Measurements from ENCODE around the gene AGBL4. TPM values are rescaled to one million over a fixed set of nuclear protein-coding genes. Genes with fewer than 3 reads are reported as not detected.

AGBL4 gene
- total and polyA plus RNA-seq, 9 of the 15 experiments (the other 6 are each of a cell fraction or from before 2014, with no cell fraction given) = 0.11 TPM; not detected in 7

- TF ChIP-seq ZNF609 (CRISPR knock-in tag; IDR thresholded peaks at IDR 0.05; ENCODE audit: borderline replicate concordance) = no peak
- TF ChIP-seq NFRKB (IDR thresholded peaks at IDR 0.05; ENCODE audit: low read depth) = no peak
- no peak for TF ChIP-seq TCFL5 (CRISPR knock-in tag; conservative IDR thresholded peaks at IDR 0.05)
- no peak for TF ChIP-seq ZNF668 (CRISPR knock-in tag; IDR thresholded peaks at IDR 0.05)
Measured at GRCh38 chr1:48864913-48865312, 1158.8 kb downstream of the AGBL4 start (continued).

- H3K36me3 ChIP-seq (ENCODE audit: control insufficient read depth, insufficient read depth, low read length) = no peaks in the 10 kb centered on the region
- WGBS (ENCODE audit: insufficient coverage, low coverage, missing lambda C conversion rate) = 0% methylated on average over 2 of the region's 2 CpGs
- no peaks in the 10 kb centered on the region for H3K4me1 ChIP-seq (replicated peaks in 1 of 2; ENCODE audit: control insufficient read depth in 2 of 2, insufficient read depth in 2 of 2, low read length in 2 of 2)
- in situ Hi-C loops (cut with MboI) = no loop called here
- POLR2A ChIA-PET = no interaction called here
- H3K4me3 ChIP-seq = no peak overlapping the region
- no TSS peak for BruUV-seq (replicated peaks)
- no peaks in the 10 kb centered on the region for H3K79me2 ChIP-seq (ENCODE audit: control insufficient read depth, insufficient read depth, low read length)
- CTCF ChIA-PET (ENCODE audit: low intra/inter-chr PET ratio) = no interaction called here
- no peaks in the 10 kb centered on the region for H4K20me1 ChIP-seq (replicated peaks; ENCODE audit: control insufficient read depth, insufficient read depth, low read length)
- no peak overlapping the region for H3K27ac ChIP-seq (ENCODE audit: extremely low read depth, low read depth, low read length)
- ATAC-seq (no peak), FAIRE-seq (no peak), DNase-seq (ENCODE audit: extremely low read depth in 1 of 4, low spot score in 3 of 4) (no peak)
- intact Hi-C loops (cut with micrococcal nuclease) = no loop called here
- no peaks in the 10 kb centered on the region for H3K9me1 ChIP-seq (ENCODE audit: control insufficient read depth, insufficient read depth, low read length)
- no peaks in the 10 kb centered on the region for H3K27me3 ChIP-seq (ENCODE audit: control insufficient read depth in 2 of 2, insufficient read depth in 2 of 2, low read length in 2 of 2)
- no peak overlapping the region for H2AFZ ChIP-seq (ENCODE audit: low read depth, low read length)
- H3K9me3 ChIP-seq (replicated peaks; ENCODE audit: control insufficient read depth, insufficient read depth, low read depth, low read length) = no peaks in the 10 kb centered on the region
- no peak overlapping the region for H3K9ac ChIP-seq (ENCODE audit: insufficient read depth in 1 of 2, low read depth in 2 of 2, low read length in 2 of 2)
- no peak overlapping the region for H3K4me2 ChIP-seq (ENCODE audit: insufficient read depth, low read length)
- TF ChIP-seq ELF4 (CRISPR knock-in tag; IDR thresholded peaks at IDR 0.05) = no peak
- no peak for TF ChIP-seq ZNF780A (CRISPR knock-in tag; IDR thresholded peaks at IDR 0.05)
- TF ChIP-seq DACH1 (IDR thresholded peaks at IDR 0.05; ENCODE audit: partially characterized antibody) = no peak
- no peak for TF ChIP-seq REST (IDR thresholded peaks at IDR 0.05; ENCODE audit: borderline replicate concordance)
- TF ChIP-seq REST (CRISPR knock-in tag; IDR thresholded peaks at IDR 0.05; ENCODE audit: low read depth) = no peak
- TF ChIP-seq CBX5 (IDR thresholded peaks at IDR 0.05; ENCODE audit: borderline replicate concordance, low read depth) = no peak
Measured at GRCh38 chr1:48859456-48859855, 1164.3 kb downstream of the AGBL4 start.
